B cell (primary cell): Measurements from ENCODE around the gene FERMT3. TPM values are rescaled to one million over a fixed set of nuclear protein-coding genes. Genes with fewer than 3 reads are reported as not detected.

ENCODE experiments used
- ATAC-seq: fragments of 200-7000 bp; cut with Tn5 transposase; one replicate; pipeline ENCODE4 v1.10.0; 2021; ENCODE audit warnings: low read depth, mild to moderate bottlenecking, moderate number of reproducible peaks, moderate library complexity
- CTCF ChIA-PET: fragments of 350-600 bp; sonication (Branson Sonifier 250); formaldehyde crosslinking; loops from one replicate; lab custom pipeline; 2021; ENCODE audit warnings: antibody characterized with exemption, inconsistent platforms; lab: Charles Lee
- POLR2A ChIA-PET: fragments of 350-600 bp; sonication (Branson Sonifier 250); formaldehyde crosslinking; loops from one replicate; lab custom pipeline; 2021; ENCODE audit warnings: antibody characterized with exemption; lab: Charles Lee
- DNase-seq: peaks from one replicate; pipeline ENCODE4 v3.0.0; 2013
- H2AFZ ChIP-seq: 2 replicates; pipeline ENCODE4 v1.6.1; 2012; ENCODE audit warnings: mild to moderate bottlenecking, low read depth, low read length; ENCODE audit not compliant: insufficient read depth, poor library complexity, severe bottlenecking
- H3K27ac ChIP-seq, 2 donors: 1 replicate in 1 of 2; 2 replicates in 1 of 2; pipeline ENCODE4 v1.5.1; 2012 to 2013; ENCODE audit warnings: low read length in 2 of 2, mild to moderate bottlenecking in 2 of 2, moderate library complexity in 1 of 2
- H3K27me3 ChIP-seq, 4 experiments: fragments of 200-600 bp in 1 of 4; sonication (generic) in 1 of 4; replicated peaks in 1 of 4; 1 replicate in 2 of 4; 2 replicates in 2 of 4; pipeline versions ENCODE4 v1.6.1 to v1.7.0; 2013 to 2016; ENCODE audit warnings: low read length in 3 of 4, mild to moderate bottlenecking in 2 of 4, mixed read lengths in 1 of 4, moderate library complexity in 1 of 4; ENCODE audit not compliant: insufficient read depth in 4 of 4, control insufficient read depth in 3 of 4; ENCODE audit errors: control extremely low read depth in 1 of 4
- H3K36me3 ChIP-seq, 2 experiments: replicated peaks in 1 of 2; 1 replicate in 1 of 2; 2 replicates in 1 of 2; pipeline versions ENCODE4 v1.6.1 to v1.7.1; 2013; ENCODE audit warnings: low read length in 1 of 2; ENCODE audit not compliant: insufficient read depth in 2 of 2, control insufficient read depth in 1 of 2; ENCODE audit errors: control extremely low read depth in 1 of 2, extremely low read depth in 1 of 2
- H3K4me1 ChIP-seq, 2 donors: fragments of 200-600 bp in 1 of 2; sonication (generic) in 1 of 2; 1 replicate in 1 of 2; 2 replicates in 1 of 2; pipeline versions ENCODE4 v1.5.1 to v1.6.1; 2013 to 2017; ENCODE audit warnings: low read length in 2 of 2; ENCODE audit not compliant: control insufficient read depth in 2 of 2, insufficient read depth in 2 of 2
- H3K4me2 ChIP-seq: replicated peaks from 2 replicates; pipeline ENCODE3; 2012; ENCODE audit warnings: mild to moderate bottlenecking, low read depth, low read length; ENCODE audit not compliant: poor library complexity, severe bottlenecking
- H3K4me3 ChIP-seq, 5 experiments: fragments of 200-600 bp in 1 of 5; sonication (generic) in 1 of 5; 1 replicate in 3 of 5; 2 replicates in 2 of 5; pipeline versions ENCODE4 v1.5.1 to v1.7.0; 2011 to 2016; ENCODE audit warnings: low read length in 4 of 5, mild to moderate bottlenecking in 4 of 5, low read depth in 2 of 5, control low read depth in 1 of 5, moderate library complexity in 1 of 5; ENCODE audit not compliant: insufficient read depth in 1 of 5; ENCODE audit errors: control extremely low read depth in 1 of 5, extremely low read depth in 1 of 5
- H3K79me2 ChIP-seq: fragments of 200-600 bp; sonication (generic); one replicate; pipeline ENCODE4 v1.6.0; 2016; ENCODE audit warnings: low read length; ENCODE audit not compliant: control insufficient read depth, insufficient read depth
- H3K9ac ChIP-seq: fragments of 200-600 bp; sonication (generic); 2 replicates; pipeline ENCODE4 v1.6.1; 2017; ENCODE audit warnings: mild to moderate bottlenecking, low read length, moderate library complexity
- H3K9me3 ChIP-seq, 3 donors: one replicate each; pipeline versions ENCODE4 v1.6.1 to v1.7.1; 2013; ENCODE audit warnings: low read length in 2 of 3; ENCODE audit not compliant: control insufficient read depth in 2 of 3, insufficient read depth in 1 of 3; ENCODE audit errors: control extremely low read depth in 1 of 3
- H4K20me1 ChIP-seq: 2 replicates; pipeline ENCODE4 v1.6.0; 2012; ENCODE audit warnings: mild to moderate bottlenecking, low read length; ENCODE audit not compliant: insufficient read depth, control insufficient read depth, poor library complexity, severe bottlenecking
- H3K27ac Mint-ChIP-seq: one replicate; pipeline ENCODE4 v1.8.0; 2021; ENCODE audit warnings: mixed read lengths
- H3K27me3 Mint-ChIP-seq: one replicate; pipeline ENCODE4 v1.8.0; 2021; ENCODE audit warnings: mixed read lengths
- H3K4me1 Mint-ChIP-seq: one replicate; pipeline ENCODE4 v1.8.0; 2021; ENCODE audit warnings: mixed read lengths
- H3K4me3 Mint-ChIP-seq: one replicate; pipeline ENCODE4 v1.8.0; 2021; ENCODE audit warnings: mixed read lengths
- H3K9me3 Mint-ChIP-seq: one replicate; pipeline ENCODE4 v1.8.0; 2022; ENCODE audit warnings: mixed read lengths; ENCODE audit not compliant: insufficient read depth
- CTCF ChIP-seq: fragments of 200-600 bp; IDR thresholded peaks from one replicate; pipeline ENCODE4 v1.8.0; 2022; ENCODE audit warnings: antibody characterized with exemption, mild to moderate bottlenecking
- EZH2 ChIP-seq: IDR thresholded peaks from 2 replicates; pipeline ENCODE4 v1.6.1; 2012; ENCODE audit warnings: borderline replicate concordance, low read depth, mild to moderate bottlenecking, moderate library complexity, low read length; ENCODE audit not compliant: insufficient read depth, poor library complexity, severe bottlenecking
- WGBS: methylation state at CpG from one replicate; pipeline ENCODE4 v1.1.5; 2013; ENCODE audit warnings: missing lambda C conversion rate; ENCODE audit not compliant: insufficient coverage; 5-methylcytosine and 5-hydroxymethylcytosine counted together
- intact Hi-C: fragments of 100-400 bp; cut with micrococcal nuclease; formaldehyde crosslinking; loops from one replicate; pipeline ENCODE4 v1.10.0; 2022
- polyA plus RNA-seq: library from polyadenylated mRNA; depleted of rRNA; stranded (reverse); fragments of >200 nt; gene quantifications from 2 replicates; pipeline ENCODE4 v1.2.3, GENCODE V29; 2012
- total RNA-seq, 2 donors: library from RNA; stranded (reverse); fragments of 120-200 nt in 1 of 2; gene quantifications; 1 replicate in 1 of 2; 2 replicates in 1 of 2; pipeline versions ENCODE4 v1.2.3 to v1.2.4, GENCODE V29; 2013 to 2022

FERMT3 gene
- total and polyA plus RNA-seq, 2 donors (not counting 1 experiment from before 2014, with no cell fraction given): 96.2 to 170 TPM

- H3K27me3 ChIP-seq: no peaks in the 10 kb centered on the region
- ATAC-seq (no peak), DNase-seq (no peak)
- WGBS: 100% methylated on average over 4 of the region's 4 CpGs
- H3K9me3 Mint-ChIP-seq: no peaks in the 10 kb centered on the region
- peaks cover 4% of the 10 kb centered on the region for H3K79me2 ChIP-seq
- TF ChIP-seq EZH2 (no peak), CTCF (no peak)
- intact Hi-C loops: no loop called here
- H3K27ac Mint-ChIP-seq: peak overlapping the region; percentile 20
- ChIA-PET POLR2A (interaction anchor here (0.7 to 1.8 kb wide), 3 partner anchors 27 to 69 kb away, joined by 3 to 5 read pairs (median 3); partner anchors contain the start of gene PRDX5), CTCF (interaction anchor here (1.2 to 10.4 kb wide), 6 partner anchors 10 to 56 kb away, joined by 3 to 141 read pairs (median 20); partner anchors contain the start of genes CATSPERZ and FERMT3)
- peaks cover 33% of the 10 kb centered on the region for H3K4me1 Mint-ChIP-seq
- H3K4me3 ChIP-seq: no peak overlapping the region
- peak overlapping the region; percentile 67 for H3K4me3 Mint-ChIP-seq
- no peak overlapping the region for H3K9ac ChIP-seq
- peaks cover 0 to 2% of the 10 kb centered on the region in 2 experiments for H3K36me3 ChIP-seq
- H3K27me3 Mint-ChIP-seq: no peaks in the 10 kb centered on the region
- H3K27ac ChIP-seq: no peak overlapping the region
- no peak overlapping the region for H3K4me2 ChIP-seq
- H3K9me3 ChIP-seq: no peaks in the 10 kb centered on the region
- H2AFZ ChIP-seq: no peak overlapping the region
- peaks cover 27 to 51% of the 10 kb centered on the region in 2 donors for H3K4me1 ChIP-seq
- H4K20me1 ChIP-seq: no peaks in the 10 kb centered on the region
These were observed 42.5 kb downstream of the FERMT3 start for GRCh38 chr11:64249038-64249437.
